ENCODE measurements around the gene DPM2.

Gene DPM2

DNA sequence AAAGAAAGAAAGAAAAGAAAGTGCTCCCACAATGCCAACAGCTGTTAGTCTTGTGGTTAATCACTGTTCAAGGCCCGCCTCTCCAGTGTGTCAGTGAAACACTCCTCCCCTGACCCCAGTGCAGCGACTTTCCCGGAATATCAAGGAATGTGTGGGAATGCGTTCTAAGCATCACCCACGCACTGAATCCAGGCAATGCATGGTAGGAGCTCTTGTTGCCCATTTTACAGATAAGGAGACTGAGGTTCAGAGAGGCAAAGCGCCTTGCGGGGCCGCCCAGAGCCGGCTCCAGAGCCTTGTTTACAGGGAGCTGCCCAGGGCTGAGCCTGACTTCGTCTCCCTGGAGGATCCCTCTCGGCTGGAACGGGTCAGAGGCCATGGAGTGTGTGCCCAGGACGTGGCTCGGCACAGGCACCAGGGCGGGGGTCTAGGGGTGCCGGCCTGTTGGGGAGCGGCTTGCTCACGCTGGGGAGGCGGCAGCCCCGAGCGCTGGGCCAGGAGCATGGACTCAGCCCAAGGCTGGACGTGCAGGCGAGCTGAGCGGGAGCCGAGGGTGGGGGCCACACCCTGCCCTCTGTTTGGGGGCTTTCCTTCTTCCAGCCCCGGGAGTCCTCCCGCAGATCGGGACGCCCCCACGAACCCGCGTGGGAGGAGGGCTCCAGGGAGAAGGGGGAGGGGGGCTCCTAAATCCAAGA lies 39.1 kb downstream of the DPM2 start:
- DNase-seq (ENCODE audit: low spot score): no peak

DNA sequence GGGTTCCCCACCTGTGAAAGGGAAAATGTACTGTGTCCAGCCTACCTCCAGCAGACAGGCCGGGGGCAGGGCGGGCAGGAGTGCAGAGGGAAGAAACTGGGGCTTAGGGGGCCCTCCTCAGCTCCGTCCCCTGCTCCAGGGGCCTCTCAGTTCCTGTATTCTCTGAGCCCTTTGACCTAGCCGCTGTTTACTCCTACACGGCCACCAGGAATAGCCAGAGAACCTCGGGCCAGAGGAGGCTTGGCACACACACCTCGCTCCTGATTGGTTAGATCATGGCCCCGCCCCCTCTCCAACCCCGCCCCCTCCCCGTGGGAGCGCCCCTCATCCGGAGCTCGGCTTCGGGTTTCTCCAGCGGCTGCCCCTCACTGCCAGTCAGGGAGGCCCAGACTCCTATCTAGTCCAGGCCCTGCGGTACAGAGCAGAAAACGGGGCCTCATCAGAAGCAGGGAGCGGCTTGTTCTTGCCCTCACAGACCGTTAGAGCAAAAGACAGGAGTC lies 40.4 kb downstream of the DPM2 start:
- DNase-seq (ENCODE audit: low spot score): peak; percentile 76

DNA sequence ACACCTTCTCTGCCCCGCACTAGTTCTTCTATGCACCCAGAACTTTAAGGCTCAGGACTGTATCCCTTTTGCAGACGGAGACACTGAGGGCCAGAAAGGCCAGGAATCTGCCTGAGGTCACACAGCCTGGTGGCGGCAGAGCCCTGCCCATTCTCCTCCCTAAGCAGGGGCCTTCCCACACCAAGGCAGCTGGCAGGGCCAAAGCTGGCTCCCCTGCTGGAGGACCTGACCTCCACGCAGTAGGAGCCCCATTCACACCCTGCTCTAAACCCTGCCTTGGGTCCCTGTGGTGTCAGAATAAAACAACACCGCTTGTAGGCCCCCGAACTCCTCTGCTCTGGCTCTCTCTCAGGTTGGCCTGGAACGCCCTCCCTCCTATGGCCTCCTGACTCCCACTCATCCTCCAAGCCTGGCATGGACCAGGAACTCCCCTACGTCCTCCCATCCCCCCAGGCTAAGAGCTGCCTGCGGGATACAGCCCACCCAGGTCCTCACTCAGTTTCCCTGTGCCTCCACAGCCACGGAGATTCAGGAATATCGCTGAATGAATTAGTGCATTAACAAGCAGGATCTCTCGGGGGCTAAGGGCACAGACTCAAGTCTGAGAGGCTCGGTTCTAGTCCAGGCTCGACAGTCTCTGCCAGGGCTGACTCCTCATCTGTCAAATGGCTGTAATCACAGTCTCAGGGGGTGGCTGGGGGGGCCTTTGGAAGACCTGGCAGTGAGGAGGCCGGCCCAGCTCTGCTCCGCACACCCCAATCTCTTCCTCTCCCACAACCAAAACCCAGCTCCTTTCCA lies 41.1 kb downstream of the DPM2 start:
- DNase-seq (ENCODE audit: low spot score): no peak

DNA sequence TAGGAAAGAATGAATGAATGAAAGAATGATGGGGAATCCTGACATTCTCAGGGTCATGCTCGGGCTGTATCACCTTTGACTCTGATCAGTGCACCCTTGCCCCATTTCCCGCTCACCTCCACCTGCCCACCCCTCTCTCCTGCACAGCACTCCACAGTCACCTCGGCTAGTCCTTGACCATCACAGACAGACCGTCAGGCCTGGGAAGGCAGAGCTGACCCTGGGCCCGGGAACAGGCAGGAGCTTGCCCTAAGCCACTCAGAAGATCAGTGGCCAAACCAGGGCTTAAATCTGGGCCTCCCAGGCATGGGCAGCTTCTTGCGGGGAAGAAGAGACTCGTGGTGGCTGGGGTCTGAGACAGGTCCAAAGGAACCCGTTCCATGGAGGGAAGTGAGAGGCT lies 41.8 kb downstream of the DPM2 start:
- no peak for DNase-seq (ENCODE audit: low spot score)

DNA sequence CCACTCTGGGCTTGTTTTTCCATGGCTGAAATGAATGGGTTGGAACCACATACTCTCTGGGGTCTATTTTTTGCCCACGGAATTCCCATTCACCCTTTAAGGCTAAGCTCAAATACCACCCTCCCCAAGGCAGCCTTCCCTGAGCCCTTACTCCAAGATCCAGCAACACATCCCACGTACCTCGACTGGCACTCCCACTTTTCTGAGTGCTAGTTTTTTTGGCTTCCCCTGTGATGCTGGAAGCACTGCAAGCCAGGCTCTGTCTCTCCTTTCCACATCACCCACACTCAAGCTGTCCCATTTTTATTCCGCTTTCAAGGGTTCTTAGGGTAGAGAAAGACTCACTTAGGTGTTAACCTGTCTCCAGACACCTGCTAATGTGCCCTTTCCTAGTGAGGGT lies 44.3 kb downstream of the DPM2 start:
- no peak for DNase-seq (ENCODE audit: low spot score)

DNA sequence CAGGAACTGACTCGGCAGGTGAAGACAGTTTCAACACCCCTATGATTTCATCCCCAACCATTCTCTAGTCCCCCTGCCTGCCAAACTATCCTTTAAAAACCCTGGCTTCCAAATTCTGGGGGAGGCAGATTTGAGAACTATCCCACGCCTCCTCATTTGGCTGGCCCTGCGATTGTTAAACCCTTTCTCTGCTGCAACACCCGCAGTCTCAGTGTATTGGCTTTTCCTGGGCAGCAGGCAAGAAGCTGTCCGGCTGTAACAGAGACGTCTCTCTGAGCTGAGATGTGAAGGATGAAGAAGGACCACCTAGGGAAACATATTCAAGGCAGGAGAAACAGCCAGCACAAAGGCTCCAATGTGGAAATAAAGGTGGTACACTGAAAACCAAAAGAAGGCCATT lies 44.8 kb downstream of the DPM2 start:
- no peak for DNase-seq (ENCODE audit: low spot score)

DNA sequence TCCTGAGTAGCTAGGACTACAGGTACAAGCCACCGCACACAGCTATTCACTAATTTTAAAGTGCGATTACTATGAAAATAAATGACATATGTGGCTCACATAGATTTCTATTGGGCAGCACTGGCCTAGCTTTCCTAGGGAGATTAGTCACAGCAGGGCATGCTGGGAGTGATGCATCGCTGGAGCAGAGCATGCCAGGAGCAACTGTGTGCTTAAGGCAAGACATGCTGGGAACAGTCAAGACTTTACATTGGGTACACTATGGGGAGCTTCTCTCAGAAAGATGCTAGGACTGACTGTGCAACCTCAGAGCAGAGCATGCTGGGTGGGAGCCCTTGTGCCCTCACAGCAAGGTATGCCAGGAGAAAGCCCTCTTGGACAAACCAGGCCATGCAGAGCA lies 47.6 kb downstream of the DPM2 start:
- DNase-seq (ENCODE audit: low spot score): no peak

DNA sequence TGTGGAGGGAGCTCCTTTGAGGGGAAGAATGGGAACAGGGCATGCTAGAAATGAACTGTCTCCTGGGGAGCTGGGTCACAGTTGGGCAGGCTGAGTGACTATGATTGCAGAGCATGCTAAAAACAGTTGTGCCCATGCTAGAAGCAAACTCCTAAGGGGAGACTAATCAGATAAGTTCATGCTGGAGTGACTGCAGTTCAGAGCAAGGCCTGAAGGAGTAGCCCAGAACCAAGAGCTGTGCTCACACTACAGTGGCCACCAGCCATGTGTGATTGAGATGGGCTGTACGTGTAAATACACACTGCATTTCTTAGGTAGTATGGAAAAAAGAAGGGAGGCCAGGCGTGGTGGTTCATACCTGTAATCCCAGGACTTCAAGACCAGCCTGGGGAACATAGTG lies 49.9 kb downstream of the DPM2 start:
- no peak for DNase-seq (ENCODE audit: low spot score)

DNA sequence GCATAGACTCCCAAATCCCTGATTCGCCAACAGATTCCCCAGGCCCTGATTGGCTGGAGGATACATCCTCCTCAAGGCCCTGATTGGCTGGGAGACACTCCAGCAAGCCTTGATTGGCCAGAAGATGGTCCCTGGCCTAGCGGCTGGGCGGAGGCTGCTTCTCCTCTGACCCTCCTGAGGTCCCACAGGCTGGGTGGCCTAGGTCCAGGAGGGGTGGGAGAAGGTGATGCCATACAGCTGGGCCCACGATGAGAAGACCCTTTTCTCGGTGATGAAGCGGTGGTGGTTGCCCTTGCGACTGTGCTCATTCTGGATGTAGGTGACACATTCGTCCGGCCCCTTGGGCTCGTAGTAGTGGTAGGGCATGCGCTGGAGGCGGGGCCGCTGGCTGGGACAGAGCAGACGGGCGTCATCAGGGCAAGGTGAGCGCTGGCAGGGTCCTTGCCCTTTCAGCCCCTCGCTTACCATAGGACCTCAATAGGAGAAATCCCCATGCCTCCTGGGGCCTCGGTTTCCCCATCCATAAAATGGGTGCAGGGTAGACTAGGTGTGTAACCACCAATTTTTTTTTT lies 51.2 kb downstream of the DPM2 start:
- no peak for DNase-seq (ENCODE audit: low spot score)

DNA sequence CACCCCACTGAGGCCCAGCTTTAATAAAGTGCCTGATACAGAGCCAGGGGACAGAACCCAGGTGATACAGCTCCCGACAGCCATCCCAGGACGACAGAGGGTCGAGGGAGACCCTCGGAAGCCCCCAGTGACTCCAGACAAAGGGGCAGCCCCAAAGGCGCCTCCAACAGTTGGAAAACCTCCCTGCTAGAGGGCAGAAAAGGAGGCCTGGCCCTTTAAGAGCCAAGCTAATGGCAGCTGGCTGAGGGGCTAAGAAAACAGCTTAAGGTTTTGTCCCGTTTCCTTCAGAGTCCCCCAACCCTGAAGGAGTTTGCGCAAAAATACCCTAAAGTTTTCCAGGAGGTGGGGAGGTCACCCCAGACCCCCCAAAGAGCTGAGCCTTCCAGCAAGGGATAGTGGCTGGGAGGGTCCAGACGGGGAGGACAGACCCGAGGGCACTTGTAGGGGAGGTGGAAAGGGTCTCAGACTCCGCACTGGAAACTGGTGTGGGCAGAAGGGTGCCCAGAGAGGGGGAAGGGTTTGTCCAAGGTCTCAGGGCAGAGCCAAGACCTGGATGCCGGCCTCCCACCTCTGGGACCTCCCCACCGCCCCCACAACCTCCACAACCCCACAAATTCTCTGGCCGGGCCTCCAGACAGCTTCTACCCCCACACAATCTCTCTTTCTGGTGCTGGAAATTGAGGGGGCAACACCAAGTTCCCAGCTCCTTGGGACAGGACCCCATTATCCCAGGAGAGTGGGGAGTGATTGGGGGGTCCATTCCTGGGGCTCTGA lies 52.0 kb downstream of the DPM2 start:
- DNase-seq (ENCODE audit: low spot score): no peak
